Activated naive CD4-positive, alpha-beta T cell treated with anti-CD3 and anti-CD28 coated beads for 36 hours (primary cell): ENCODE results near the gene PCDH9. TPM values are rescaled to one million over a fixed set of nuclear protein-coding genes. Genes with fewer than 3 reads are reported as not detected.

ENCODE experiments used
- CTCF ChIA-PET: fragments of 350-600 bp; sonication (Branson Sonifier 250); formaldehyde crosslinking; loops from one replicate; lab custom pipeline; 2021; ENCODE audit warnings: antibody characterized with exemption; lab: Charles Lee
- DNase-seq: peaks from one replicate; pipeline ENCODE4 v3.0.0-alpha.2; 2020
- H3K27ac Mint-ChIP-seq: one replicate; pipeline ENCODE4 v1.8.0; 2021; ENCODE audit warnings: mild to moderate bottlenecking, mixed read lengths
- H3K27me3 Mint-ChIP-seq: one replicate; pipeline ENCODE4 v1.8.0; 2021; ENCODE audit warnings: low read depth, mixed read lengths
- H3K36me3 Mint-ChIP-seq: one replicate; pipeline ENCODE4 v1.8.0; 2021; ENCODE audit warnings: low read depth, mixed read lengths
- H3K4me1 Mint-ChIP-seq: one replicate; pipeline ENCODE4 v1.8.0; 2021; ENCODE audit warnings: low read depth, mixed read lengths
- H3K4me3 Mint-ChIP-seq: one replicate; pipeline ENCODE4 v1.8.0; 2021; ENCODE audit warnings: mild to moderate bottlenecking, moderate library complexity, mixed read lengths
- H3K9me3 Mint-ChIP-seq: one replicate; pipeline ENCODE4 v1.8.0; 2021; ENCODE audit warnings: mixed read lengths
- intact Hi-C: fragments of 100-400 bp; cut with micrococcal nuclease; formaldehyde crosslinking; loops from one replicate; pipeline ENCODE4 v1.15.1; 2023
- total RNA-seq, 2 experiments: library from RNA; stranded (reverse); gene quantifications; one replicate each; pipeline ENCODE4 v1.2.3, GENCODE V29; 2021

PCDH9 gene
- total RNA-seq, 2 experiments from 2014 or later: 0.10 to 0.15 TPM

DNA sequence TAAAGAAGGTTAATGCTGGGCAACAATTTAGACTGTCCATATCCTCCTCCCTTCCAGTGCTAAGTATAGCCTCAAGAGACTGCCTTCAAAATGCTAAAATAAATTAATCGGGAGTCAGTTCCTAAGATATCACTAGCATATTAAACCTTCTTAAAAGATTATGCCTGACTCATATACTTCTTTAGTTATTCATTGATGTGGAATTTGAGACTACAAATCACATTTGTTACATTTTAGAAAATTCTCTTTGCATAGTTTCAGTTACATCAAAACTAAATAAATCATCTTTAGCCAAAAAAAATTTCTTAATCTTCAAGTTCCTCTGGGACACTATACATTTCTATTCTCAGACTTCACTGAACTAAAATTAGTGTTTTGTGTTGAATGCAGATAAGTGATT is 769.1 kb downstream of the PCDH9 start:
- CTCF ChIA-PET: interaction anchor here (0.9 kb wide), 1 partner anchor 15 kb away, joined by 3 read pairs; no protein-coding TSS in a partner anchor
- DNase-seq: no peak
- intact Hi-C loops: no loop called here

DNA sequence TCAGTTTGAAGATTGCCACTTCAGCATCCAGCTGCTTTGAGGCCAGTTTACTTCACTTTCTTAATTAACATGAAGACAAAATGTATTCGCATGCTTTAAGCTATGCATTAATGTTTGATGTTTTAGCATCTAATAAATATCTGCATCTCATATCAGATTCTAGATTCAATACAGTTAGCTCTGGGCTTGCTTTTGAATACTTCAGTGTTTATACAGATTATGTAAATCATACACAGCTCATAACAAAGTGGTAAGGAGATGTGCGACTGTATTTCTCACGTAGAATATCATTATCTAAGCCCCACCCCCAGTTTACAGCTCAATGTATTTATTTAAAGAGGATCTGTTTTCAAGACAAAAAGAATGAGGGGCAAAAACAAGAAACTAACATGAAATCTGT is 770.5 kb downstream of the PCDH9 start:
- Mint-ChIP-seq H3K27me3 (no peaks in the 10 kb centered on the region), H3K9me3 (peaks cover 1% of the 10 kb centered on the region), H3K4me1 (no peaks in the 10 kb centered on the region), H3K4me3 (no peak overlapping the region), H3K27ac (no peak overlapping the region), H3K36me3 (no peaks in the 10 kb centered on the region)
- no peak for DNase-seq
- CTCF ChIA-PET: no interaction called here
- intact Hi-C loops: no loop called here

More for the DNA sequence above, 769.1 kb downstream of the PCDH9 start:
- Mint-ChIP-seq H3K27me3 (no peaks in the 10 kb centered on the region), H3K27ac (no peak overlapping the region), H3K4me1 (no peaks in the 10 kb centered on the region), H3K4me3 (no peak overlapping the region), H3K9me3 (peaks cover 1% of the 10 kb centered on the region), H3K36me3 (no peaks in the 10 kb centered on the region)

DNA sequence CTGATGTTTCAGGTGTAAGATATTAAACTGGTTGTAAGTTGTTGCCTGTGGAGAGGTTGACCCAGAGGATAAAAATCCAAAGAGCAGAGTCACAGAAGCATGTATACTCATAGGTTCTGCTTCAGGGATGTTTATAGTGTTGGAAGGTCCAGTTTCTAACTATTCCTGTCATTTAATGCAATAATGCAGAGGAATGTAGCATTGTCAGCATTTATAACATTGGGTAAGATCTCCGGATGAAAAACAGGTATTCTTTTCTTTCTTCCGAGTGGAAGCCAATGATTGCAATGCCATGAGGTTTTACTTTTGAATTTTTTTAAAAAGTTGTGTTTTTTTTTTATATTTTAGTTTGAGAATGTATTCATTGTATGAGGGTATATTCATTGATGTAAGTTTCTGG is 771.0 kb downstream of the PCDH9 start:
- H3K4me3 Mint-ChIP-seq: no peak overlapping the region
- H3K36me3 Mint-ChIP-seq: no peaks in the 10 kb centered on the region
- CTCF ChIA-PET: no interaction called here
- intact Hi-C loops: no loop called here
- H3K9me3 Mint-ChIP-seq: peaks cover 1% of the 10 kb centered on the region
- DNase-seq: no peak
- H3K27me3 Mint-ChIP-seq: no peaks in the 10 kb centered on the region
- H3K4me1 Mint-ChIP-seq: no peaks in the 10 kb centered on the region
- no peak overlapping the region for H3K27ac Mint-ChIP-seq

DNA sequence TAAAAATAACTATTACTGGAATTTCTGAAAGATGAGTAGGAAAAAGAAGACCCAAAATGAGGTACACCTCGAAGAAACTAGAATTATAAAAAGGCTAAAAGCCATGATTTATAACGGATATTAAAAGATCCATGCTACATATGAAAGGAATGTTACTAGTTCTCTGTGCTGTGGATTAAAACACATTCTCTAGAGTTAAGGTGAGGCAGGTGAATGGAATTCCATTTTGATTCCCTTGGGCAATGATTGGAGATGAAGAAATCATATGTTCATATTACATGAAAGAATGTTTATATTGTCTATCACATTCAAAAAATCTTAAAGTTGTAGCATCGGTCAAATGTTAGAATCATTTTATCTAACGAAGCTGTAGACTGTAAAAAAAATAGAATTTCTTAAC is 783.7 kb downstream of the PCDH9 start:
- intact Hi-C loops: no loop called here
- no peaks in the 10 kb centered on the region for H3K27me3 Mint-ChIP-seq
- H3K36me3 Mint-ChIP-seq: no peaks in the 10 kb centered on the region
- CTCF ChIA-PET: interaction anchor here (0.7 kb wide), 1 partner anchor 1457 kb away, joined by 3 read pairs; no protein-coding TSS in a partner anchor
- no peaks in the 10 kb centered on the region for H3K4me1 Mint-ChIP-seq
- peaks cover 2% of the 10 kb centered on the region for H3K9me3 Mint-ChIP-seq
- DNase-seq: no peak
- no peak overlapping the region for H3K4me3 Mint-ChIP-seq
- H3K27ac Mint-ChIP-seq: no peak overlapping the region

DNA sequence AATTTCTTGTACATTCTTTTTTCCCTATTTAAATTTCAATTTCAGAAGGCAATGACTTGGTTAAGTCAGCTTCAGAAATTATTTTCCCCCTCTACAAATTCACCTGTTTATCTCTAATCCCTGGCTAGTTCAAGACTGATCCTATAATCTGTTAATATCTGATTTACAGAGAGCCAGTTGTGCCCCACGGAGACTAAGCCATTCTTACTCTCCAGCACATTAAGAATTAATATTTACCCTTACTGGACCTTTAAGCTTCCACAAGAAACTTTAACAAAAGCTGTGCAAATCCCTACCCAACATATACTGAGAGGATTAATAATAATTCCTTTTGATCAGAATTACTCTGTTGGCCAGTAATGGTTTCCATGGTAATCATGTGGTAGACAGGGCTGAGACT is 786.2 kb downstream of the PCDH9 start:
- Mint-ChIP-seq H3K4me3 (no peak overlapping the region), H3K4me1 (no peaks in the 10 kb centered on the region), H3K27me3 (no peaks in the 10 kb centered on the region), H3K9me3 (no peaks in the 10 kb centered on the region), H3K27ac (no peak overlapping the region), H3K36me3 (no peaks in the 10 kb centered on the region)
- DNase-seq: no peak
- CTCF ChIA-PET: interaction anchor here (0.6 kb wide), 1 partner anchor 801 kb away, joined by 3 read pairs; no protein-coding TSS in a partner anchor
- intact Hi-C loops: no loop called here

DNA sequence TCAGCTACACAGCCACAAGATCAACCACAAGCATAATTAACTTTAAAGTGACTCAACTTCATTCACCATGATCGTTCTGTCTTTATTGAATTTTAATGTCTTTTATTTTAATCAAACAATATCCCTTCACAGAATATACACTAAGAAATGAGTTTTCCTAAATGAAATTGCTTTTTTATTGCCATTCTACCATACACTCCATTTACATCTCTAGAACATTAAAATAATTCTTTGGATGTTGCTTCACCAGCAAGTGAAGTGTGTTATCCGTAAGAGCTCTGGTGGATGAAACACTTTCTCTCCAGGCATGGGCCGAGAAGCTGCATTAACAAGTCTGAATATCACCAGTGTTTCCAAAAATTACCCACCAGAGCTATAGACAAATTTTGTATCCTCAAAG is 789.2 kb downstream of the PCDH9 start:
- no peaks in the 10 kb centered on the region for H3K27me3 Mint-ChIP-seq
- DNase-seq: no peak
- H3K4me3 Mint-ChIP-seq: no peak overlapping the region
- no peaks in the 10 kb centered on the region for H3K4me1 Mint-ChIP-seq
- H3K9me3 Mint-ChIP-seq: no peaks in the 10 kb centered on the region
- no peak overlapping the region for H3K27ac Mint-ChIP-seq
- intact Hi-C loops: no loop called here
- CTCF ChIA-PET: no interaction called here
- H3K36me3 Mint-ChIP-seq: no peaks in the 10 kb centered on the region

DNA sequence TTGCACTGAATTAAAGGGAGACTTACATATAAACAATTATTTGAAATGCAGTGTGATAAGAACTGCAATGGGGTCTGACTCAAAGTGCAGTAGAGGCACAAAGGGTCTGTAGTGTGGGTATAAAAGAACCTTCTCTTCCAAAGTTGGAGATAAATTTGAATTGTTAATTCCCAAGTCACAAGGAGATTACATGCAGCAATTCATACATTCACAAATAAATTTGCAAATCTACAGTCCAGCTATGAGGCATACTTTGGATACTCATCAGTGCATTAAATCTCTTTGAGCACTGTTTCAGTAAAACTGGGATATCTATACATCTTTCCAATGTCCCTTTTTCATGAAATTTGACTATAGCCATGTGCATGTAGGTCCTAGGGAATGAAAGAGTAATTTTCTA is 799.4 kb downstream of the PCDH9 start:
- H3K27ac Mint-ChIP-seq: no peak overlapping the region
- CTCF ChIA-PET: no interaction called here
- intact Hi-C loops: no loop called here
- no peaks in the 10 kb centered on the region for H3K36me3 Mint-ChIP-seq
- no peaks in the 10 kb centered on the region for H3K27me3 Mint-ChIP-seq
- H3K9me3 Mint-ChIP-seq: no peaks in the 10 kb centered on the region
- no peaks in the 10 kb centered on the region for H3K4me1 Mint-ChIP-seq
- H3K4me3 Mint-ChIP-seq: no peak overlapping the region
- no peak for DNase-seq

DNA sequence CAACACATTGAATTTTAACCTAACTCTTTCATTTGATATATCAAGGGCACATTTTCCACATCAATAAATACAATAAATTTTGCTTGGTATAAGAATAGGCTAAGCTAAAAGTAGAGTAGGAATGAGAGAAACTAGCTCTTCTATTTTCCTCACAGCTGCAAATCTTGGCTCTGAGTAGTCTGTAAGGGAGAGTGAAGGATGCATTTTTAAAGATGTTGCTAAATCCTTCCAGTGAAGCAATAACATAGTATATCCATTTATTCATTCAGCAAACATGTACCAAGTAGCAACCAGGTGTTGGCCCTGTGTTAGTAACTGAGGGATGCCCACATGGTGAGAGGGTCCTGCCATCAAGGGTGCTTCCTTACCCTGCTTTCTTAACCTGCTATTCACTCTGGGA is 799.9 kb downstream of the PCDH9 start:
- Mint-ChIP-seq H3K27ac (no peak overlapping the region), H3K9me3 (no peaks in the 10 kb centered on the region)
- CTCF ChIA-PET: no interaction called here

DNA sequence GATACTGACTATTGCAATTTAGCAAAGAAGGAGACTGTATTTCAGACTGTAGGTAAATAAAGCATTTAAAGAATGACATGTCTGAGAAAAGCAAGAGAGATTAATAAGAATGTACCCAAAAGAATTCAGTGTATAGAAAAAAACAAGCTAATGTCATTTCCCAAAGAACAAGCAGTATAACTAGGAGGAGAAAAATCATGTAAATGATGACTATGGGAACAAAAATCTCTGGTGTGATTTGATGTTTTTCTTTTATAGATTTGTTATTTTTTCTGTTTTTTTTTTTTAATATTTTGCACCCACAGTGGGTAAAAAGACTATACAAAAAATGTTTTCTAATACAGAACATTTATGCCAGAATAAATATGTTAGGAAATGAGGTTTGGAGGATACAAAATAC is 801.0 kb downstream of the PCDH9 start:
- Mint-ChIP-seq H3K27me3 (no peaks in the 10 kb centered on the region), H3K4me1 (no peaks in the 10 kb centered on the region), H3K4me3 (no peak overlapping the region), H3K27ac (no peak overlapping the region), H3K36me3 (no peaks in the 10 kb centered on the region), H3K9me3 (no peaks in the 10 kb centered on the region)
- DNase-seq: no peak
- CTCF ChIA-PET: interaction anchor here (0.6 kb wide), 1 partner anchor 106 kb away, joined by 3 read pairs; no protein-coding TSS in a partner anchor
- intact Hi-C loops: no loop called here

More for the DNA sequence above, 799.9 kb downstream of the PCDH9 start:
- H3K36me3 Mint-ChIP-seq: no peaks in the 10 kb centered on the region
- H3K4me1 Mint-ChIP-seq: no peaks in the 10 kb centered on the region
- H3K4me3 Mint-ChIP-seq: no peak overlapping the region
- no peaks in the 10 kb centered on the region for H3K27me3 Mint-ChIP-seq
- no peak for DNase-seq
- intact Hi-C loops: no loop called here

DNA sequence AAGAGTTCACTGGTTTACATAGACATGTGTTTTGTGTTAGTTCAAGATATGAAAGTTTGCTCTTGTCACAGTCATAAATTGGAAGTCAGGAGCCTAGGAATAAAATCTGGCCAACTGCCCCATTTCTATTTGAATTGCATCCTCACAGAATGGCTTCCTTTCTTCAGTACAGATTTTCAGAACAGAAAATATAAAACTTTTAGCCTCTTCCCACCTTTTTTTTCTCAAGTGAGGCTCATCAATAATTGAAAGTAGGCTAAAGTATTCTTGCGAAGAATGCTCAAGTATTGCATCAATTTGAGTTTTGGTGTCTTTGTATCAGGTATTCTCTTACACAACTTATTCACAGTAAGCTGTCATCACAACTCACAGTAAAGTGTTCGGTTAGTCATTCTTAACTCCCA is 802.7 kb downstream of the PCDH9 start:
- H3K9me3 Mint-ChIP-seq: no peaks in the 10 kb centered on the region
- H3K36me3 Mint-ChIP-seq: no peaks in the 10 kb centered on the region
- CTCF ChIA-PET: no interaction called here
- H3K4me1 Mint-ChIP-seq: no peaks in the 10 kb centered on the region
- DNase-seq: no peak
- H3K27me3 Mint-ChIP-seq: no peaks in the 10 kb centered on the region
- no peak overlapping the region for H3K4me3 Mint-ChIP-seq
- no peak overlapping the region for H3K27ac Mint-ChIP-seq
- intact Hi-C loops: no loop called here

DNA sequence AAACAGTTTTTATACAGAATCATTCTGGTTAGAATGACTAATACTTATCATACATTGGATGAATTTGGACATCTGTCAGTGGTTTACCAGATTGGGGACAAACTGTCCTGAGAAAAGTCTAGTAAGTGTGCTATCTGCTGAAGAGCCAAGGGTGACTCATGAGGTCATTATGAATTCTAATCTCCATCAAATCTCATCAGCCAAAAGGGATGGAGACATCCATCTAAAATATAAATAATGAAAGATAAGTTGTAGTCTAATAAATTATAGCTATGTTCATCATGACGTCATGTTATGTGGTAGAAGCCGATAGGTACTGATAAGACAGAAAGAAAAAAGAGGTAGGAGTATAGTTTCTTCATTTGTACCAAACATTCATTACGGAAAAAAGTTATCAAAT is 804.4 kb downstream of the PCDH9 start:
- no peak for DNase-seq
- Mint-ChIP-seq H3K27me3 (no peaks in the 10 kb centered on the region), H3K4me1 (no peaks in the 10 kb centered on the region), H3K9me3 (no peaks in the 10 kb centered on the region), H3K27ac (no peak overlapping the region), H3K36me3 (no peaks in the 10 kb centered on the region), H3K4me3 (no peak overlapping the region)
- intact Hi-C loops: no loop called here
- CTCF ChIA-PET: no interaction called here

DNA sequence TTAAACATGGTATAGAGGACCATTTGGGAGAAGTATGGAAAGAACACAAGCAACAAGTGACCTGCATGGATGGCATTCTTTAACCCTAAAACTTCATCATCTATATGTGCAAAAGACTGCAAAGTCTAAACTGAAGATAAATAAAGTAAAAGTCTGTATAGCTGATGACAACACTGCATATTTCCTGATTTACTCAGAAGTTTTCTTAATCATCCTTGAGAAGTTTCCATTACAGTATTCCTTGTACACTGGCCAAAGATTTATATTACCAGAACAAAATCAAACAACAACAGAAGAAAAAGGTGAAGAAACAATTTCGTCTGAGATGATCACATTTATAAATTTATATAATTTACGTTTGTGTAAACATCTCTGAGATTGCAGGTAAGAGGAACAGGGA is 805.7 kb downstream of the PCDH9 start:
- H3K4me3 Mint-ChIP-seq: no peak overlapping the region
- no peaks in the 10 kb centered on the region for H3K27me3 Mint-ChIP-seq
- intact Hi-C loops: no loop called here
- DNase-seq: no peak
- no peaks in the 10 kb centered on the region for H3K9me3 Mint-ChIP-seq
- no peaks in the 10 kb centered on the region for H3K4me1 Mint-ChIP-seq
- no peaks in the 10 kb centered on the region for H3K36me3 Mint-ChIP-seq
- CTCF ChIA-PET: no interaction called here
- no peak overlapping the region for H3K27ac Mint-ChIP-seq

DNA sequence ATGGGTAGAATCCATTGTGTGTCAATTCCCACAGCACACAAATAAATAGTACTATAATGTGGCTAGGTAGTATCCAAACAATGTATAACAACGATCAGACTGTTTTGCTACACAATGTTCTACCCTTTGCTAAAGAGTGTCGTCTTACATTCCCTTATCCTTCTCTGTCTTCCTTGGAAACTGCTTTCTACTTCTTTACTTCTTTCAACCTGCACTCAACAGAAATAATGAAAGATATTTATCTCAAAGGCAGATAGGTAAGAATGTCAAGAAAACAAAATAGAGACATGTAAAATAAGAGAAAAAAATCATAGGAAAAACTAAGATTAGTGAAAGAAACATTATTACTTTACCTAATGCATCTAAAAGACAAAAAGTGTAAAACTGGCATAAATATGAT is 814.7 kb downstream of the PCDH9 start:
- Mint-ChIP-seq H3K27ac (no peak overlapping the region), H3K4me1 (no peaks in the 10 kb centered on the region), H3K27me3 (no peaks in the 10 kb centered on the region), H3K9me3 (peaks cover 2% of the 10 kb centered on the region), H3K4me3 (no peak overlapping the region), H3K36me3 (no peaks in the 10 kb centered on the region)
- DNase-seq: no peak
- CTCF ChIA-PET: no interaction called here
- intact Hi-C loops: no loop called here
